Measurements from ENCODE around the gene TMEM248. TPM values are rescaled to one million over a fixed set of nuclear protein-coding genes. Genes with fewer than 3 reads are reported as not detected.

The TMEM248 gene
- total RNA-seq, 1 donor from 2014 or later, result 85.1 TPM

- Mint-ChIP-seq H3K27me3 (ENCODE audit: low read depth) (no peaks in the 10 kb centered on the region), H3K4me3 (no peak overlapping the region), H3K27ac (no peak overlapping the region), H3K4me1 (peaks cover 13% of the 10 kb centered on the region), H3K9me3 (no peaks in the 10 kb centered on the region), H3K36me3 (peaks cover 17% of the 10 kb centered on the region)
- no peak for DNase-seq (ENCODE audit: low spot score in 2 of 2, unreplicated experiment in 2 of 2)
- TF ChIP-seq CTCF (IDR thresholded peaks at IDR 0.05; ENCODE audit: unreplicated experiment), result no peak
Observed at GRCh38 chr7:66929935-66930334, 8.9 kb downstream of the TMEM248 start.

GRCh38 chr7:66930341-66930740 lies 9.3 kb downstream of the TMEM248 start:
- no peak for TF ChIP-seq CTCF (IDR thresholded peaks at IDR 0.05; ENCODE audit: unreplicated experiment)
- H3K4me3 Mint-ChIP-seq, result no peak overlapping the region
- H3K27ac Mint-ChIP-seq, result no peak overlapping the region
- peaks cover 15% of the 10 kb centered on the region for H3K36me3 Mint-ChIP-seq
- no peak for DNase-seq (ENCODE audit: low spot score in 2 of 2, unreplicated experiment in 2 of 2)
- peaks cover 11% of the 10 kb centered on the region for H3K4me1 Mint-ChIP-seq
- no peaks in the 10 kb centered on the region for H3K27me3 Mint-ChIP-seq (ENCODE audit: low read depth)
- H3K9me3 Mint-ChIP-seq, result no peaks in the 10 kb centered on the region

GRCh38 chr7:66933469-66933868 lies 12.4 kb downstream of the TMEM248 start:
- H3K9me3 Mint-ChIP-seq, result peaks cover 25% of the 10 kb centered on the region
- no peak overlapping the region for H3K4me3 Mint-ChIP-seq
- peaks cover 34% of the 10 kb centered on the region for H3K36me3 Mint-ChIP-seq
- no peak for DNase-seq (ENCODE audit: low spot score in 2 of 2, unreplicated experiment in 2 of 2)
- H3K27ac Mint-ChIP-seq, result no peak overlapping the region
- no peak for TF ChIP-seq CTCF (IDR thresholded peaks at IDR 0.05; ENCODE audit: unreplicated experiment)
- H3K4me1 Mint-ChIP-seq, result peaks cover 6% of the 10 kb centered on the region
- H3K27me3 Mint-ChIP-seq (ENCODE audit: low read depth), result no peaks in the 10 kb centered on the region

GRCh38 chr7:66937940-66938339 lies 16.9 kb downstream of the TMEM248 start:
- Mint-ChIP-seq H3K27me3 (ENCODE audit: low read depth) (no peaks in the 10 kb centered on the region), H3K27ac (no peak overlapping the region)

GRCh38 chr7:66939325-66939724 lies 18.3 kb downstream of the TMEM248 start:
- Mint-ChIP-seq H3K4me1 (no peaks in the 10 kb centered on the region), H3K27me3 (ENCODE audit: low read depth) (no peaks in the 10 kb centered on the region), H3K27ac (no peak overlapping the region), H3K9me3 (peaks cover 25% of the 10 kb centered on the region), H3K4me3 (no peak overlapping the region), H3K36me3 (peaks cover 40% of the 10 kb centered on the region)
- no peak for DNase-seq (ENCODE audit: low spot score in 2 of 2, unreplicated experiment in 2 of 2)
- no peak for TF ChIP-seq CTCF (IDR thresholded peaks at IDR 0.05; ENCODE audit: unreplicated experiment)

More at GRCh38 chr7:66937940-66938339, 16.9 kb downstream of the TMEM248 start:
- H3K9me3 Mint-ChIP-seq, result peaks cover 25% of the 10 kb centered on the region
- H3K4me1 Mint-ChIP-seq, result peaks cover 4% of the 10 kb centered on the region
- H3K36me3 Mint-ChIP-seq, result peaks cover 33% of the 10 kb centered on the region
- no peak overlapping the region for H3K4me3 Mint-ChIP-seq
- no peak for TF ChIP-seq CTCF (IDR thresholded peaks at IDR 0.05; ENCODE audit: unreplicated experiment)
- DNase-seq (ENCODE audit: low spot score in 2 of 2, unreplicated experiment in 2 of 2), result no peak

GRCh38 chr7:66946545-66946944 lies 25.5 kb downstream of the TMEM248 start:
- no peaks in the 10 kb centered on the region for H3K27me3 Mint-ChIP-seq (ENCODE audit: low read depth)
- no peak overlapping the region for H3K27ac Mint-ChIP-seq
- H3K4me1 Mint-ChIP-seq, result no peaks in the 10 kb centered on the region
- DNase-seq (ENCODE audit: low spot score in 2 of 2, unreplicated experiment in 2 of 2), result no peak
- H3K4me3 Mint-ChIP-seq, result no peak overlapping the region
- no peaks in the 10 kb centered on the region for H3K9me3 Mint-ChIP-seq
- H3K36me3 Mint-ChIP-seq, result peaks cover 41% of the 10 kb centered on the region
- no peak for TF ChIP-seq CTCF (IDR thresholded peaks at IDR 0.05; ENCODE audit: unreplicated experiment)

Measured in mesothelial cell of epicardium (in vitro differentiated cells).